Measurements from ENCODE around the gene CYGB.

DNA sequence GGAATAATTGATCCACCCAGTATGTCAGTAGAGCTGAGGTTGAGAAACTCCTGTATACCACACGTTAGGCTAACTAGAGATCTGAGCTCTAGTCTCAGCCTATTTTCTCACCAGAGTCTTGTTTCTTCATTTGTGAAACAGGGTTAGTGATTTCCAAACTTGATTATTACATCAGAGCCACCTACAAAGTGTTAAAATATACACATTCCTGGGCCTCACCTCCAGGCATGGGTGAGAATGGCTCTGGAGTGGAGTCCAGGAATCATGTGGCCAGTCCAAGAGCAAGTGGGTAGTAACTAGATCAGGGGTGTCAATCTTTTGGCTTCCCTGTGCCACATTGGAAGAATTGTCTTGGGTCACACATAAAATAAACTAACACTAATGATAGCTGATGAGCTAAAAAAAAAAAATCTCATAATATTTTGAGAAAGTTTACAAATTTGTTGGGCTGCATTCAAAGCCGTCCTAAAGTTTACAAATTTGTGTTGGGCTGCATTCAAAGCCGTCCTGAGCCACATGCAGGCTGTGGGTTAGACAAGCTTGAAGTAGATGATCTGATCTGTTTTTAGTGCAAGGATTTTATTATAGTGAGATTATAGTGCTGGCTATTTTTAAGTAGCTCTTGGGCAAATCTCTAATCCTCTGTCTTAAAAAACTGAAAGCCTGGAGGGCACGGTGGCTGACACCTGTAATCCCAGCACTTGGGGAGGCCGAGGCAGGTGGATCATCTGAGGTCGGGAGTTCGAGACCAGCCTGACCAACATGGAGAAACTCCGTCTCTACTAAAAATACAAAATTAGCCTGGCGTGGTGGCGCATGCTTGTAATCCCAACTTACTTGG lies 22.7 kb upstream of the CYGB start:
- TF ChIP-seq POLR2AphosphoS5 (IDR thresholded peaks at IDR 0.05; ENCODE audit: low read depth, low read length) (no peak), SIN3A (IDR thresholded peaks at IDR 0.05; ENCODE audit: borderline replicate concordance, insufficient read depth, low read length) (no peak)
